H1 (cell line): ENCODE results near the gene CXCL14. TPM values are rescaled to one million over a fixed set of nuclear protein-coding genes. Genes with fewer than 3 reads are reported as not detected.

Source experiments
- BRCA1 ChIP-seq: IDR thresholded peaks from 2 replicates; pipeline ENCODE4 v1.6.1; 2012; ENCODE audit warnings: low read depth, low read length, improper control_type of control experiment
- CTBP2 ChIP-seq: IDR thresholded peaks from 2 replicates; pipeline ENCODE4 v1.7.0; 2011; ENCODE audit warnings: borderline replicate concordance, mild to moderate bottlenecking, moderate library complexity, mixed read lengths, low read length; ENCODE audit not compliant: insufficient read depth, insufficient read length
- EP300 ChIP-seq, 2 experiments: IDR thresholded peaks; 1 replicate in 1 of 2; 2 replicates in 1 of 2; pipeline ENCODE4 v1.6.1; 2011 to 2012; ENCODE audit warnings: low read depth in 2 of 2, low read length in 2 of 2, mild to moderate bottlenecking in 2 of 2, borderline replicate concordance in 1 of 2, inconsistent platforms in 1 of 2, moderate library complexity in 1 of 2
- MAX ChIP-seq: IDR thresholded peaks from 2 replicates; pipeline ENCODE4 v1.6.1; 2012; ENCODE audit warnings: inconsistent platforms
- SIN3A ChIP-seq, 2 experiments: IDR thresholded peaks in 1 of 2; conservative IDR thresholded peaks in 1 of 2; 2 replicates each; pipeline ENCODE4 v1.6.1; 2011 to 2012; ENCODE audit warnings: low read length in 2 of 2, improper control_type of control experiment in 1 of 2, low read depth in 1 of 2, mild to moderate bottlenecking in 1 of 2
- TEAD4 ChIP-seq: IDR thresholded peaks from 2 replicates; pipeline ENCODE4 v1.6.1; 2012; ENCODE audit warnings: low read depth, low read length, inconsistent platforms, mixed read lengths
- polyA plus RNA-seq, 7 experiments: library from polyadenylated mRNA; depleted of rRNA in 3 of 7; stranded (reverse) in 5 of 7; unstranded in 2 of 7; fragments of >200 nt in 5 of 7; fragments of 200-250 nt in 2 of 7; gene quantifications; 1 replicate in 5 of 7; 2 replicates in 1 of 7; 4 replicates in 1 of 7; pipeline versions ENCODE4 v1.2.1 to v1.2.3, GENCODE V29; 2011 to 2013; ENCODE audit warnings: missing spikeins in 2 of 7, mixed read lengths in 2 of 7
- total RNA-seq: library from RNA; stranded (reverse); fragmentation: NEBNext Ultra II Directional; extraction: Animal tissue kit (Norgen Biotek cat#: 25700); gene quantifications from 2 replicates; pipeline ENCODE4 v1.2.1, GENCODE V29; 2021

CXCL14 gene
- total and polyA plus RNA-seq, 2 of the 8 experiments (the other 6 are each of a cell fraction or from before 2014, with no cell fraction given): 1.5 to 1.8 TPM

DNA sequence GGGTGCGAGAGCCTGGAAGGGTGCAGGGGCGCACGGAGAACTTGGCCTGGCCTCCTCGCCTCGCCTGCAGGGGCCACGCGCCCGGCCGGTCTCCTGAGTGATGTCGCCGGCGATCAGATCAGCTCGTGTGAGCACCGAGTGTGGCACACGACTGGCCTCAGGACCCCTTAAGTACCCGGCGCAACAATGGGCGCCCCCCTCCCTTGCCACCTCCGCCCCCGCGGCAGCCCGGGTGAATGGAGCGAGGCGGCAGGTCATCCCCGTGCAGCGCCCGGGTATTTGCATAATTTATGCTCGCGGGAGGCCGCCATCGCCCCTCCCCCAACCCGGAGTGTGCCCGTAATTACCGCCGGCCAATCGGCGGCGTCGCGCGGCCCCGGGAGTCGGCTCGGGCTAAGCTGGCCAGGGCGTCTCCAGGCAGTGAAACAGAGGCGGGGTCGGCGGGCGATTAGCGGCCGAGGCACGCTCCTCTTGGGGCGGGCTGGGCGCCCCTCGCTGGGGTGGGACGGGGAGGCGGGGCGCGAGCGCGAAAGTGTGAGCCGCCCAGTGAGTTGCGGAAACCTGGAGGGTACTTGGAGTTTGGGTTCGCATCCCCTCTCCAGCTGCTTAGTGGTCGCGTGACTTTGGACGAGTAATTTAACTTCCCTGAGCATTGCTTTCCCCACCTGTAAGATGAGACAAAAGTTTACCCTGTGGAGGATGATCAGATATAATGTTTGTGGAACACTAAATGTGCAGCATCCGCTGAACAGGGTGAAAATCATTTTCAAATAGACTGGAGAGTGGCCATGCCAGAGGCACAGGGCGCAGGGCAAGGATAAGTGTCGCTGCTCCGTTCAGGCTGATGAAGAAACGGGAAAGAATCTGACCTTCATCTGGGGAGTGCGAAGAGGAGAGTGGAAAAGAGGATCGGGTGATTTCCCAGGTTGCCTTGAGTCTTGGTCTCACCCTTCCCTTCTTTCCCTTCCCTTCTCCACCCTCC is 42.7 kb downstream of the CXCL14 start, which contains the start of gene NEUROG1 (continued):
- TF ChIP-seq EP300 (IDR thresholded peaks at IDR 0.05; ENCODE audit: borderline replicate concordance in 1 of 2, low read depth in 2 of 2, low read length in 2 of 2) (peak in 1 of 2 experiments; percentile 18; a peak in 1 of 3 replicates), MAX (peak; percentile 96), BRCA1 (no peak), TEAD4 (no peak), CTBP2 (peak; percentile 31), SIN3A (conservative IDR thresholded peaks at IDR 0.05 in 1 of 2, IDR thresholded peaks at IDR 0.05 in 1 of 2; ENCODE audit: low read depth in 1 of 2, low read length in 2 of 2) (no peak)
